GM18511 (cell line): ENCODE data around the gene ELANE.

Experiments
- ATAC-seq: cut with Tn5 transposase; IDR thresholded peaks from one replicate; pipeline ENCODE4 v1.9.1; 2021; ENCODE audit warnings: mild to moderate bottlenecking, moderate library complexity; ENCODE audit not compliant: unreplicated experiment

Gene ELANE

DNA sequence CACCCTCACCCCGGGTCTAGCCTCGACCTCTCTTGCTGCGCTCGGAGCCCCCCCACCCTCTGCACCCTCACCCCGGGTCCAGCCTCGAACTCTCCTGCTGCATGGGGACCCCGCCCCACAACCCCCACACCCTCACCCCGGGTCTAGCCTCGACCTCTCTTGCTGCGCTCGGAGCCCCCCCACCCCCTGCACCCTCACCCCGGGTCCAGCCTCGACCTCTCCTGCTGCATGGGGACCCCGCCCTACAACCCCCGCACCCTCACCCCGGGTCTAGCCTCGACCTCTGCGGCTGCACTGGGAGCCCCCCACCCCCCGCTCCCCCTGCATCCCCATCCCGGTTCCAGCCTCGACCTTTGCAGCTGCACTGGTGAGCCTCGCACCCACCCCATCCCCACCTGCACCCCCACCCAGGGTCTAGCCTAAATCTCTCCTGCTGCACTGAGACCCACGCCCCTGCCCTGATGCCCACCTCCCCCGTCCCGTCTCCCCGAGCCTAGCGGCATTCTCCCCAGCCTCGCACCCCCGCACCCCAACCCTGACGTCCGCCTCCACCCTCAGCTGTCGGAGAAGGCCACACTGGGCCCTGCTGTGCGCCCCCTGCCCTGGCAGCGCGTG, 9.1 kb downstream of the ELANE start:
- no peak for ATAC-seq

DNA sequence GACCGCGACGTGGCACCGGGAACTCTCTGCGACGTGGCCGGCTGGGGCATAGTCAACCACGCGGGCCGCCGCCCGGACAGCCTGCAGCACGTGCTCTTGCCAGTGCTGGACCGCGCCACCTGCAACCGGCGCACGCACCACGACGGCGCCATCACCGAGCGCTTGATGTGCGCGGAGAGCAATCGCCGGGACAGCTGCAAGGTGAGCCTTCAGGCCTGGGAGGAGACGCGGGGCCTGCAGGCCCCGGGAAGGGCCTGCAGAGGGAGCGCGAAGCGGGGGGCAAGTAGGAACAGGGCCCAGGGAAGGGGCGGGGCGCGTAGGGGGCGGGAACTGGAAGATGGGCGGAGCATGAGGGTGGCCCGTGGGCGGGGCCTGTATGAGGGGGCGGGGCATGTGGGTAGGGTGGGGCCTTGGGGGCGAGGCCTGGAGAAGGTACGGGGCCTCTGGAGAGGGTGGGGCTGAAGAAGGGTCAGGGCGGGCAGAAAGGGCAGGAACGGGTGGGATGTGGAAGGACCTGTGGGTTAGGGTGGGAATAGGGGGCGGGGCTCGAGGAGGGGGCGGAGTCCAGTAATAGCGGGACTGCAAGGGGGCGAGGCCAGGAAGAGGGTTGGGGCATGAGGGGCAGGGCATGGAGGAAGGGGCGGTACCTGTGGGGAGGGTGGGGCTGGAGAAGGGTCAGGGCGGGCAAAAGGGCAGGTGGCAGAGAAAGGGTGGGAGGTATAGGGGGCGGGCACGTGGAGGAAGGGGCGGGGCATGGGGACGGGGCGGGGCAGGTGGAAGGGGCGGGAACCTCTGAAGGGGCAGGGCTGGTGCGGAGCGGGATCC, 9.9 kb downstream of the ELANE start:
- ATAC-seq, result no peak

DNA sequence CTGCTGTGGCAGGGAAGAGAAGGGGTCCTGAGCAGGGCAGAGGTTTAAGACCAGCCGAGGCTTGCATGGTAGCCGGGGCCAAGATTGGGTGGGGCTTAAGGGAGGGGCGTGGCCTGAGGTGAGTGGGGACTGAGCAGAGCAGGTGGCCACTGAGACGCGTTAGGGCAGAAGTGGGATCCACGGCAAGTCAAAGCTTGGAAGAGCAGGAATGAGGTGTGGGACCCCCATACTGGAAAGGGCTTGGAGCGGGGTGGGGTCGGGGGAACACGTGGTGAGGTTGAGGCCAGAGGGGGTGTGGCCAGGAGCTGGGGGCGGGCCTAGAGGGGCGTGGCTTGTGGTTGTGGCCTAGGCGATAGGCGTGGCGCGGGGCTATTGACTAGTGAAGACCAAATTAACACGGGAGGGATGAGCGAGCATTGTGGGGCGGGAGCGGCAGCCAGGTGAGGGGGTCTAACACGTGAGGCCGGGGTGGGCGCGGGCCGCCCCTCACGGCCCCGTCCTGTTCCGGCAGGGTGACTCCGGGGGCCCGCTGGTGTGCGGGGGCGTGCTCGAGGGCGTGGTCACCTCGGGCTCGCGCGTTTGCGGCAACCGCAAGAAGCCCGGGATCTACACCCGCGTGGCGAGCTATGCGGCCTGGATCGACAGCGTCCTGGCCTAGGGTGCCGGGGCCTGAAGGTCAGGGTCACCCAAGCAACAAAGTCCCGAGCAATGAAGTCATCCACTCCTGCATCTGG, 10.6 kb downstream of the ELANE start:
- no peak for ATAC-seq

DNA sequence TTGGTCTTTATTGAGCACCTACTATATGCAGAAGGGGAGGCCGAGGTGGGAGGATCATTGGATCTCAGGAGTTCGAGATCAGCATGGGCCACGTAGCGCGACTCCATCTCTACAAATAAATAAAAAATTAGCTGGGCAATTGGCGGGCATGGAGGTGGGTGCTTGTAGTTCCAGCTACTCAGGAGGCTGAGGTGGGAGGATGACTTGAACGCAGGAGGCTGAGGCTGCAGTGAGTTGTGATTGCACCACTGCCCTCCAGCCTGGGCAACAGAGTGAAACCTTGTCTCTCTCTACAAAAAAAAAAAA, 11.2 kb downstream of the ELANE start:
- no peak for ATAC-seq

DNA sequence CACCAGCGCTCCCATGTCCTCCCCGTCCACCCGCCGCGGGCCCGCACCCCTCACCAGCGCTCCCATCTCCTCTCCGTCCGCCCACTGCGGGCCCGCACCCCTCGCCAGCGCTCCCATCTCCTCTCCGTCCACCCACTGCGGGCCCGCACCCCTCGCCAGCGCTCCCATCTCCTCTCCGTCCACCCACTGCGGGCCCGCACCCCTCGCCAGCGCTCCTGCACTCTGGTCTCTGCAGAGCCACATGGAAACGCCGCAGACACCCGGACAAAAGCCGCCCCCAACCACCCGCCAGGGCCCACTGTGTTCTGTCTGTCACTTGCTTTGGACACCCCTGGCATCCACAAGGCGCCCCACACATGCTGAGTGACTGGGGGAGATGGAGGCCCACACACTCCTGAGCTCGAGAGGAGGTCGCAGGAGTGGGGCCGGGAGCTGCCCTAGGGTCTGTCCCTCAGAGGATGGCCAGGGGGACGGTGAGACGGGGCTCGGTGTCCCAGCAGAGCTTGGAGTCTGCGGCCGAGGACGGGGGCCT, 14.7 kb downstream of the ELANE start:
- no peak for ATAC-seq

DNA sequence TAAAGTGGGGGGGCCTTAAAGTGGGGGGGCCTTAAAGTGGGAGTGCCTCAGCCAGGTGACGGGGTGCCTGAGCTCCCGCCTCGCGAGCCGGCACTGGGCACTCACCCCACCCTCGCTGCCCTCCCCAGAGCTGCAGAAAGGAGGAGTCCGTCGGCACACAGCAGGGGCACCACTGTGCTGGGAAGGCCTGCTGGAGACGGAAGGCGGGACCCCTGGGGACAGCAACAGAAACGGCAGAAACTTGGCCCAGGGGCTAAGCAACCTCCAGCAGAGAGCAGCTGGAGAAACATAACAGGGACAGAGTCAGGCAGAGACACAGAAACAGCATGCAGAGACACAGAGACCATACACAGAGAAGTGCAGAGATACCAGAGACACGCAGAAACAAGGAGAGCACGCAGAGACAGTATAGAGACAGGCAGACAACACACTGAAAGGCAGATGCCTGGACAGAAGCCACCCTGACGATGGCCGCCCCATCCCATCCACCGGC, 15.2 kb downstream of the ELANE start:
- no peak for ATAC-seq

DNA sequence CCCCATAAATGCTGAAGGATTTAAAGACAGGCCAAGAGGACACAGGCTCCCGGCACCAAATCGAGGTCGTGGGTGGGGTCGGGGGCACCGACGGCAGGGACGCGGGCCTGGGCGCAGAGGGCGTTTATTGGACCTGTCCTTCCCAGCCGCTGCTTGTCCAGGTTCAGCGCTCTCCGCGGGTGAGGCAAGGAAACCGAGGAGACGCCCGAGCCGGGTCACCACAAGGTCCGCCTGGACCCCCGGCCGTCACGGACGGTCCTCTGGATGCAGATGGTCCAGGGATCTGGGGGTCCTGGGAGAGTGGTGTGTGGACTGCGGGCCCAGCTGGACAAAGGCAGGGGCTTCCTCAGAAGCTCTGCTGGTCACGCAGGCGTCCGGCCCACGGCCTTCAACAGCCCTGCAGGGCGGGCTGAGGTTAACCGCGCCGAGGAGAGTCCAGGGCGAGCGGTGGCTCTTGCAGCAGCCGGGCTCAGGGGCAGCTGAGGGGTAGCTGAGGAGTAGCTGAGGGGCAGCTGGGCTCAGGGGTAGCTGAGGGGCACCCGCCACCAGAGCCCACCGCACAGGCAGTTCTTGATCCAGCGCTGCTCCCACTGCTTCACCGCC, 15.9 kb downstream of the ELANE start:
- ATAC-seq, result no peak

DNA sequence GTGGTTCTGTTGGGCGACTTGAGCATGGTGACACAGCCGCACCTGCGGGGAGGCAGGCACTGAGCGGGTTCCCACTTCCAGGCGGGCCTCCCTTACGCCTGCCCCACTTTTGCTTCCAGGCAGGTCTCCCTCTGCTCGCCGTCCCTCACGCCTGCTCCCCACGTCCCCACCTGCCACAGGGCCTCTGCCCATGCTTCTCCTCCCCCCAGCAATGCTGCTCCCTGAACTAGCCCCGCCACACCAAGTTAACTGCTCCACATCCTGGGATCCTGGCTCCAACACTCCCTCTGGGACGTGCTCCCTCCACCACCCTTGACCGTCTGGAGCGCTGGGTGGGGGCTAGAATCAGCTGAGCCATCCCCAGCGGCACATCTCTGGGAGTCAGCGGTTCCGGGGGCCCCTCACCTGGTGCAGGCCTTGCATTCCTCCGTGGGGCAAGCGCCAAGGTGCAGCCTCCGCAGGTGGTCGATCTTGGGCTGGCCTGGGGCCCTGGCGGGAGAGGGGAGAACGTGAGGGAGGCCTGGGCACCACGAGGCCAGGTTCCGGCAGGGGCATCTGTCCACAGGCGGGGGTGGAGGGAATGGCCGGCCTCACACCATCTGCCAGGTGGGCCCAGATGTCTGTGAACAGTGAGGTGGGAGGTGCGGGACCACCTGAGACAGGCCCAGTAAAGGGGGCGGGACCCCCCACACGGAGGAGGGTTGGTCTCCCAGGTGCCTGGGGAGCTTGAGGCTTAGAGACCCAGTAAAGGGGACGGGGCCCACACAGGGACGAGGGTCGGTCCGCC, 16.5 kb downstream of the ELANE start:
- ATAC-seq, result no peak

DNA sequence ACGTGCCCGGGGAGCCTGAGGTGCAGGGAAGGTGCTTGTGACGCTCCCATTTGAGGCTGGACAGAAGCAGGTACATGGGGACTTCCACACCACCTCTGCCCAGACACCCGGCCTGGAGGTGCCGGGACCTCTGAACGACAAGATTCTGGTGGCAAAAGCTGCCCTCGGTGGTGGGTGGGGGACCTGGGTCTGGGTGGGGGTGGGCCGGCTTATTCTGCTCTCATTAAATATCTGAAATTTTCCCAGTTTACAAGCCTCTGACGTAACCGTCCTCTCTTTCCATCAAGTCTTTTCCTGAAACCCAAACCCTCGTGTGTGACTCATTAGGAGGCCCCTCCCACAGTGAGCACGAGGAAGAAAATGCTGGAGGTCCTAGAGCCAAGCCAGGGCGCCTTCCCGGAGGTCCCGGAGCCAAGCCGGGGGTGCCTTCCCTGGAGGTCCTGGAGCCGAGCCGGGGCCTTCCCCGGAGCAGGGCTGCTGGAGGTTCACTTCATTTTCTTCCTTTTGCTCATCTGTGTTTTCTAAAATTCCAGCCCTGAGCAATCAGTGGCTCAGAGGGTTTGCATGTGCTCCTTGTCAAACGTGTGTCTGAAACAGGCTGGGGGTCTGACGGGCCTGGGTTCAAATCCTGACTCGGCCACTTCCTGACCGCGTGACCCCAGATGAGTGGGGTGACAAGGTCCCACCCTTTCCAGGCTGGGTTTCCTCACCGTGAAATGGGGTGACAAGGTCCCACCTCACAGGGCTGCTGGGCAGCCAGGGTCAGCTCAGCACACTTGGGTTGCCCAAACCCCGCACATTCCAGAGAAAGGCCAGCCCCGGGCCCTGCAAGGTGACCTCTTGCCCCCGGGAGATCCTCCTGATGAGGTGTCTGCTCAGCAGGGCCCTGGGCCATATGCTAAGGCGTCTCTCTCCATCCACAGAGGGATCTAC, 17.4 kb downstream of the ELANE start:
- ATAC-seq, result no peak

DNA sequence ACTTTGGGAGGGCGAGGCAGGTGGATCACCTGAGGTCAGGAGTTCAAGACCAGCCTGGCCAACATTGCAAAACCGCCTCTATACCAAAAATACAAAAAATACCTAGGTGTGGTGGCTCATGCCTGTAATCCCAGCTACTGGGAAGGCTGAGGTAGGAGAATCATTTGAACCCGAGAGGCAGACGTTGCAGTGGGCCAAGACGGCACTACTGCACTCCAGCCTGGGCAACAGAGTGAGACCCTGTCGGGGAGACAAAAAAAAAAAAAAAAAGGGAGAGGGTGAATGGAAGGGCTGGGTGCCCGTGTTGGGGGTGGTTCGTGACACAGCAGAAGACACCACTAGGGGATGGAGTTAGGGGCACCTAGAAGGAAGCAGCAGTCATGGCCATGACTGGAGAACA, 18.2 kb downstream of the ELANE start:
- ATAC-seq, result no peak

DNA sequence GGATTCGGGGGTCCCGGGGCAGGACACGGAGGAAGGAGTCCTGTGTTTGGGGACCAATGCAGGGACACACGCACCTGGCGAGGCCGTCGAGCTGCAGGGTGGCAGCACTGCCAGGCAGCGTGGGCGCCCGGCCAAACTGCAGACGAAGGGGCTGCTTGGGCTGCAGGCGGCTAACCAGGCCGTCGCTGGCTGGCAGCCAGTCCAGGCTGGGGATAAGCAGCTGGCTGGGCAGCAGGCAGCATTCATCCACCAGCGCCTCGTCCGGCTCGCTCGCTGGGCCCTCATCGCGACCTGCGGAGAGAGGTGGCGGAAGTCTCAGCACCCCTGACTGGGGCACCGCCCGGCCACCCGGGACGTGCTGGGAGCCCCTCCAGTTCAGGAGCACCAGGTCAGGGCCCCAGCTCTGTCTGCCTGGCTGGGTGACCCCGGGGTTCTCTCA, 18.9 kb downstream of the ELANE start:
- no peak for ATAC-seq

DNA sequence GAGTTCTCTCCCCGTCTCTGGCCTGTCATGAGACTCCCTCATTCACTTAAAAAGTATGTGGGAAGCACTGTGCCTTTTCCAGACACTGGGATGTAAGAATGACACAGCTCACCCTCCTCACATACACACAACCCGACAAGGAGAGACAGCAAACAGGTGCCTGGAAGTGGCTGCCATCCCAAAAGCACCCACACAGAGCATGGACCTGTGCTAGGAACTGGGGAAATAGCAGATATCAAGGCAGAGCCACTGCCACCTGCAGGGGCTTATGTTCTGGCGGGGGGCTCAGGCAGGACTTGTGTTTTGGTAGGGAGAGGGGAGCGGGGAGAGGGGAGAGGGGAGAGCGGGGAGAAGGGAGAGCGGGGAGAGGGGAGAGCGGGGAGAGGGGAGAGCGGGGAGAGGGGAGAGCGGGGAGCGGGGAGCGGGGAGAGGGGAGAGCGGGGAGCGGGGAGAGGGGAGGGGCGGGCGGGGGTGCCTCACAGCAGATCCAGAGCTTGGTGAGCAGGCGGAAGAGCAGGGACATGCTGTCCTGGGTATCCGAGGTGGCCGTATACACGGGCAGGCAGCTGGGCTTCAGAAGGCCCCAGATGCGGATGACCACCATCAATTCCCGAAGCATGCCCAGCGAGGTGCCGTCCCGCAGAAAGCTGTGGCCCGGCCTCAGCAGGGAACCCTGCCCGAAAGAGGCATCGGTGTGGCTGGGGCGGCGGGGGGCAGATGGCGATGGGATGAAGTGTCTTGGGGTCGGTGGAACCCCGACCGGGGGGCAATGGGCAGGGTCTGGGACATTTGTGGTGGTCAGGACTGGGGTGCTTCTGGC, 19.6 kb downstream of the ELANE start:
- ATAC-seq, result no peak

DNA sequence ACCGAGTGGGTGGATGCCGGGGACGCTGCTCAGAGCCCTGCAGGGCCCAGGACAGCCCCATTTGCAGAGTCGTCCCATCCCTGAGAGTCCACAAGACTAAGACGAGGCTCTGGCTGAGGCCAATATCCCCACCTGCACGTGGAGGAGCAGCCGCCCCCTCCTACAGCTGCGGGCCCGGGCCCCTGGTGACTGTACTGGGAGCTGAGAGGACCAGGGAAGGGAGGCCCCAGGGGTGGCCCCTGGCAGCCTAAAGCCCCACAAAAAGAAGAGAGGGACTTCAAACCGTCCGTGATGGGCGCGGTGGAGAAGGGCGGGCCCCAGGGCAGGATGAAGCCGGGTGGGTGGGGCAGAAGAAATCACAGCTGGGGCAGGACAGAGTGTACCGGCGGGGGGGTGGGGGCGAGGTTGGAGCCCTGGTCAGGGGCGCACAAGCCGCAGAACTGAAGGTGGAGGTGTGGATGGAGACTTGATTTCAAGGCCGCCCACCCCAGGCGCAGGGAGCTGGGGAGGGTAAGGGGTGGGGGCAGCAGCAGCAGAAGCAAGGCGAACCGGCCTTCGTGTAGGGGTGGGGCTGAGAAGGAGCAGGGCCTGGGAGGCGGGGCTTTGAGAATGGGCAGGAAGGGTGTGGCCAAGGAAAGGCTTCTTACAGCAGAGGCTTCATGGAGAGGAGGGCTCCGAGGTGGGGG, 20.3 kb downstream of the ELANE start:
- peak; percentile 49 for ATAC-seq

DNA sequence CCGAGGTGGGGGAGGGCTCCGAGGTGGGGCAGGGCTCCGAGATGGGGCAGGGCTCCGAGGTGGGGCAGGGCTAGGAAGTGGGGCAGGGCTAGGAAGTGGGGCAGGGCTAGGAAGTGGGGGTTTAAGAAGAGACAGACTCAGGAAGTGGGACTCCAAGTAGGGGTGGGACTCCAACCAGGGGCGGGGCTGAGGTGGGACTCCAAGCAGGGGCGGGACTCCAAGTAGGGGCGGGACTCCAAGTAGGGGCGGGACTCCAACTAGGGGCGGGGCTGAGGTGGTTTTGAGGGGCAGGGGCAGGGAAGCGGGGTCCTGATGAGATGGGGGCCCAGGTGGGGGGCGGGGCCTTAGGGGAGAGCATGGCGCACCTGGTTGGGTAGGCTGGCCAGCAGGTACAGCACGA, 21.0 kb downstream of the ELANE start:
- no peak for ATAC-seq

DNA sequence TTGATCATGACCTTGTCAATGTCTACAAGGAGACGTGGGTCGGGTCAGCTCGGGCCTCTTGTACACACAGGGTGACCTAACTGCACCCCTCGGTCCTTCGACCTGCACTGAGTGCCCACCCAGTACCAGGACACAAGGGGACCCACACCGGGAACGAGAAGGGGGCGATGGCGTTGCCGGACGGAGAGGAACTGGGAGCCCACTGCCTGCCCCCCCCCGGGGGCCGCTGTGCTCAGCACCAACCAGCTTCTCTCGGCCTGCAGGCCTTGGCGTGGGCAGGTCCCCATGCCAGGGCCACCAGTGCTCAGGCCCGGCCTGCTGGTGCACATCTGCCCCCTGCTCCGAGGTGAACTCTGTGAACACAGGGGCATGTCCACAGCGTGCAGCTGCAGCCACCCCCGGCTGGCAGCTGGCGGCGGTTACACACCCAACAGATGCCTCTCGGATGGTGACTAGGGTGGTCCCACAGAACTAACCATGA, 21.5 kb downstream of the ELANE start:
- no peak for ATAC-seq

DNA sequence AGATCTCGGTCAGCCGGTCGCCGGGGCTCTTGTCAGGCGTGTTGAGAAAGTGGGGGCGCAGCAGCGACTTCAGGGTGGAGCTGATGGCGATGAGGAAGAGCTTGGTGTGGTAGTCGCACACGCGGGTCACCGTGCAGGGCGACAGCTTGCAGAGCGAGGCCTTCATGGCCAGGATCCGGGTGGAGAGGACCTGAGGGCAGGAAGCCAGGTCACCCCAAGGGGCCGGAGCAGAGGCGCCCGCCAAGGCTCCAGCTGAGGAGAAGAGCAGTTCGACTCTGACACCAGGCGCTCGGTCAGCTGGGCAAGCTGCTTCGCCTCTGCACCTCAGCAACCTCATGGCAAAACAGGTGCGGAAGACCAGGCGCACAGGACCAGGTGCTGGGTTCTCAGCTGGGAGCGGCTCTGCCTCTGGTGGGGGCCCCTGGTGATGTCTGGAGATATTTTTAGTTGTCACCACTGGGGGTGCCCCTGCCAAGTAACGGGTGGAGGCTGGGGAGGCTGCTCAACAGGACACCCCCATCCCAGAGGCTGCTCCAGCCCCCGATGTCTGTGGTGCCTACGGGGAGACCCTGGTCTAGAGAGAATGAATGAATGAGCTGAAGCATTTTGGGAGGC, 23.3 kb downstream of the ELANE start:
- ATAC-seq, result no peak

DNA sequence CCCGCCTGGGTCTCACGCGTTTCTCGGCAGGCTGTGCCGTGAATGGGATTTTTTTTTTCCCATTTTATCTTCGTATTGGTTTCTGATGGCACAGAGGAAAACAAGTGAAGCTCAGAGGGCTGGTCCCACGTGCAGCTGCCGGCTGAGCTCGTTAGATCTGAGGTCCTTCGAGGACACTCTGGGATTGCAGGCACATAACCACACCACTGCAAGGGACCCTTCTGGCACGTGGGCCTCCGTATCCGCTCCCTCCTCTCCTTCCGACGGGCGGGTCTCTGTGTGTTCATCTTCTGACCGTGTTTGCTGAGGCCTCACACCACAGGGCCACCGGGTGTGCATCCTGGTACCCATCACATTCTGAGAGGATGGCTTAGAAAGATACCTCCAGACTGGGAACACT, 24.0 kb downstream of the ELANE start:
- no peak for ATAC-seq
